GM12865 (cell line): Measurements from ENCODE around the gene USP22.

Source experiments
- DNase-seq: peaks from one replicate; pipeline ENCODE4 v3.0.0; 2010; ENCODE audit warnings: low read depth
- H3K4me3 ChIP-seq: 2 replicates; pipeline ENCODE4 v1.5.1; 2011; ENCODE audit warnings: mild to moderate bottlenecking, low read depth, low read length, control low read depth
- TF ChIP-seq, protein P1 (sequence below): IDR thresholded peaks from 2 replicates; pipeline ENCODE4 v1.5.1; 2011; ENCODE audit warnings: low read length, control low read depth, low read depth, inconsistent platforms; ENCODE audit not compliant: insufficient read depth; ENCODE audit errors: missing control alignments

USP22 gene

DNA sequence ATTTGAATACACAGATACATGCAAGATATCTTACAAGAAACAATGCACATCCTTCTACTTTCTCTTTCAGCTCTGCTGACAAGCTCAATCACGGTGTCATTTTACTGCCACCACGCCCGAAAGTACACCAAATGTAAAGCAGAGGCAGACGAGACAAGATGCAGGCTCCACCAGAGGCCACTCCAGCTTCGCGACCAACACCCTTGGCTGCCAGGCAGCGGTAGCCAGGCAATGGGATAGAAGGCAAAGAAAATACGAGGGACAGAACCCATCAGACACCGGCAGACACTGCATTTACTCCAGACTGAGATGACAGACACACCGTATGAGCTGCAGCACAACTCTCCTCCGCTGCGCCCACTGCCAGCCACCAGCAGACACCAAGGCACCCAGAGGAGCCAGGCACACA lies 41.0 kb downstream of the USP22 start:
- no peak overlapping the region for H3K4me3 ChIP-seq
- TF ChIP-seq, protein P1, sequence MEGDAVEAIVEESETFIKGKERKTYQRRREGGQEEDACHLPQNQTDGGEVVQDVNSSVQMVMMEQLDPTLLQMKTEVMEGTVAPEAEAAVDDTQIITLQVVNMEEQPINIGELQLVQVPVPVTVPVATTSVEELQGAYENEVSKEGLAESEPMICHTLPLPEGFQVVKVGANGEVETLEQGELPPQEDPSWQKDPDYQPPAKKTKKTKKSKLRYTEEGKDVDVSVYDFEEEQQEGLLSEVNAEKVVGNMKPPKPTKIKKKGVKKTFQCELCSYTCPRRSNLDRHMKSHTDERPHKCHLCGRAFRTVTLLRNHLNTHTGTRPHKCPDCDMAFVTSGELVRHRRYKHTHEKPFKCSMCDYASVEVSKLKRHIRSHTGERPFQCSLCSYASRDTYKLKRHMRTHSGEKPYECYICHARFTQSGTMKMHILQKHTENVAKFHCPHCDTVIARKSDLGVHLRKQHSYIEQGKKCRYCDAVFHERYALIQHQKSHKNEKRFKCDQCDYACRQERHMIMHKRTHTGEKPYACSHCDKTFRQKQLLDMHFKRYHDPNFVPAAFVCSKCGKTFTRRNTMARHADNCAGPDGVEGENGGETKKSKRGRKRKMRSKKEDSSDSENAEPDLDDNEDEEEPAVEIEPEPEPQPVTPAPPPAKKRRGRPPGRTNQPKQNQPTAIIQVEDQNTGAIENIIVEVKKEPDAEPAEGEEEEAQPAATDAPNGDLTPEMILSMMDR = no peak
- no peak for DNase-seq

DNA sequence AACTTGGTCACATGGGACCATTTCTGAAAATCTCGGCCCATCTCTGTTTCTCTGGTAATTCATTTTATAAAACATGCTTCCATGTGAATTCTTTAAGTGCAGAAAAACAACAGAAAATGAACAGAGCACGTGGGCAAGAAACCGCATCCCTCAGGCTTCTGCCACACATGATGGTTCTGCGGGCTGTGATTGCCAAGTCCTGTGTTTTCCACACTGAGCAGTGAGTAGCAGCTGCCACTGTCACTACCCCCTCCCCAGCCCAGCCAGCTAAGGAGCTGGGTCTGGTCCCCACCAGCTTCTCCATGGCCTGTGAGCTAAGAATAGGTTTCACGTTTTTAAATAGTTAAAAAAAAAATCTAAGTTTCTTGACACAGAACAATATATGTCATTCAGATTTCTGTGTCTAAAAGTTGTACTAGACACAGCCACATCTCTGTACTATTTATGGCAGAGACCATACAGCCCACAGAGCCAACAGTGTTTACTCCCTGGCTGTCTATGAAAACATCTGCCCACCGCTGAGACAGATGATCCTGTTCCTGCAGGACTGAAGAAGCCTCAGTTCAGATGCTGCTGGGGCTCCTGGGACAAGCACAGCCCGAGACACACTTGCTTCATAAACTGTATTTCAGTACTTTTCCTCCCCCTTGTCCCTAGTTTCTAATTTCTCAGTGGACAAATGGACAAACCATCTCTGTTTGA lies 41.5 kb downstream of the USP22 start:
- no peak overlapping the region for H3K4me3 ChIP-seq
- DNase-seq = no peak
- TF ChIP-seq, protein P1 = no peak

DNA sequence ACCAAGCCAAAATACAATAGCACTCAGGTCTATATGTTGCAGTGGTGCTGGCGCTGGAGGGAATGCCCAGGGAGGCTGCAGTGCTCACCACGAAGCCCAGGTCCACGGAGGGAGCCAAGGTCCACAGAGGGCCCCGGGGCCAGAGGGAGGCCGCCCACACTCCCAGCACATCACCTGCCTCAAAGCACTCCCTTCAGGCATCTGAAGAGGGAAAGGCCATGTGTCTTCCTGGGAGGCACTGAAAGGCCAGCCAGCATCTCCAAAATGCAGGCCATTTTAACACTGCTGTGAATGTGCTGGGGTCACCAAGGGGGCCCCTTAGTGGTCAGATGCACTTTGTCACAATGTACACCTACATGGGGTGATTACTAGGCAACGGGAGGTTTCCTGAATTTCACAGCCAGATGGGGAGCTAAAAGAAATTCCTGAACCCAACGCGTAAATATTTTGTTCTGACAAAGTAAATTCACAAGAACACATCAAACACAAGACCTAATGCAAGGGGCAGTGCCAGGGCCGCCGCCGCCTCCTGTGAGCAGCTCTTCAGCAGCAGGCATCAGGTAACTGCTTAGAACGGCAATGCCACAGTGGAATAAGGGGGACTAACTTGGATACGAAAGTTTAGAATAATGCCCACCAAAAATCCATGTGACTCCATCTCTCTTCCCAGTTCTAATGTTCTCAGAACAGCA lies 42.8 kb downstream of the USP22 start:
- DNase-seq = no peak
- TF ChIP-seq, protein P1 = no peak
- H3K4me3 ChIP-seq = no peak overlapping the region

DNA sequence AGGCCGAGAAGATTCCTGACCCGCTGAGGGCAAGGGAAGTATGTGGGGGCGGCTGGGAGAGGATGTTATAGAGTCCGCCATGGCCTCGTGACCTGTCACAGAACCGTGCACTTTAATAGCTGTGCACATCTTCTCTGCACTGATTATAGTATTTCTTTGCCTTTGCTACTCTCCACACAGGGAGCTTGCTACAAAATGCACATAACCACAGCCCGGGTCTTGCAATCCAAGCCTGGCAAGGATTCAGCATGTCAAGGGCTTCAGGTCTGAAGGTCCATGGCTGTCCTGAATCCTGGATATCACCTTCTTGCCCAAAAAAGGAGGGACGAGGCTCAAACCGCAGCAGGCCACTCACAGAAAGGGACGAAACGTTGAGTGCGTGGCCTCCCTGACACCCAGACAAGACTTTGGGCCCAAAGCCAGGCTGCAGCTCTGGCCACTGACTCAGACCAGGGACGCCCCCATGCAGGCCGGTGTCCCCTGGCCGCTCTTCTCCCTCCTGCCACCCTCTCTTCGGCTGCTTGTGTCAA lies 43.7 kb downstream of the USP22 start:
- TF ChIP-seq, protein P1 = no peak
- DNase-seq = no peak
- H3K4me3 ChIP-seq = no peak overlapping the region

DNA sequence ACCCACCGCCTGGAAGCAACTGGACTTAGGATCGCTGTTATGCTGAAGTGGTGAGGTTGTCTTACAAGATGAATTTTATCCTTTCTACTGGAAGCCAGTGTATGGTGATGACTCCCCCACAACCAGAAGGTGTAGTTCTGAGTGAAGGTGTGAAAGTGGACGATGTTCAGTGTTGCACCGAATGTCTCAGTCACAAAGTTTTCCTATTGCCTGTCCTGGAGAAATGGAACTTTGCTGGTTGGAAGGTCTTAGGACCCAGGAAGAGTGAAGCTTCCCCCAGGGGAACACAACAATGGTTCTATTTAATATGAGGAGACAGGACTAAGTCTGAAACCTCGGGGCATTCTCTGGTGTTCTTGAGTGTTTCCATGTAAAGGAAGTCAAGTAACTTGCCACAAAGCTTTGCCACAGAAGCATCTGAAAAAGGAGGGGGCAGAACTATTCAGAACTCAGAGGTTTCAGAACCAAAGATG lies 44.2 kb downstream of the USP22 start:
- H3K4me3 ChIP-seq = no peak overlapping the region
- TF ChIP-seq, protein P1 = no peak
- DNase-seq = no peak

DNA sequence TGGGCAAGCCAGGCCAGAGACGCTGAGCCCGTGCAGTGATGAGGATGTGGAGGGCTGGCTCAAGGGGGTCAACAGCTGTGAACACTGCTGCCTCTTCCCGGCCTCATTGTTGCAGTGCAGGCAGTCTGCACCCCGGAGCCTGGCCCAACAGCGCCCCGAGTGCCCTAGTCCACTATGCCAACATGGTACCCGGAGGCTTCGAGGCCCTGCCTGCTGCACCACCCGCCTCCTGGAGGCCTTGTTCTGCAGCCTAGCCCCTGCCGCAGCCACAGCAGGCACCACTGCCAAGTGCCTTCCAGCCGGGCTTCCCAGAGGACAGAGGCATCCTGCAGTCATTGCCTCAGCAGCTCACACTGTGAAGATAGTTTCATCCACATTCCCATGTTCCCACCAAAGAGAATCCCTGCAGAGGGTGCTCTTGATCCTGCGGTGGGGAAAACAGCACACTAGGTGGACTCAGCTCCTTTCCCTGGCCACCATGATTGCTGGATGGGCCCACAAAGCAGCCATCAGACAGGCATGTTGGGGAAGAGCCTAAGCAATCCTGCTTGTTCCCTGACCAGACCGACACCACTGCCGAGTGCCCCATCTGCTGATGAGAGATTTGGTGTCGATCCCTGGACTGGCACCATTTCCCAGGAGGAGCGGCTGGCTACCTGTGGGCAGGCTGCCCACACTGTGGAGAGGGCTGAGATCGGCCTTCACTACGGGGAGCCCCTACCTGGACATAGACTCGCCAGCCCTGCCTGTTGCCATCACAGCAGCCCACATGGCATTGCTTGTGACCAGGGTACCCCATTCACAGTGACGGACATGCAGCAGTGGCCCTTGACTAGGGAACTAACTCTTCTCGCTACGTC lies 44.9 kb downstream of the USP22 start:
- TF ChIP-seq, protein P1 = no peak
- no peak for DNase-seq

More for the DNA sequence above, 44.9 kb downstream of the USP22 start:
- H3K4me3 ChIP-seq = no peak overlapping the region
